Measurements from ENCODE around the gene NANS.
"Not testable (repeated sequence)": the region's sequence is repeated elsewhere in the genome, so short reads cannot be mapped to it uniquely, and the experiment has no call there.

NANS gene

DNA sequence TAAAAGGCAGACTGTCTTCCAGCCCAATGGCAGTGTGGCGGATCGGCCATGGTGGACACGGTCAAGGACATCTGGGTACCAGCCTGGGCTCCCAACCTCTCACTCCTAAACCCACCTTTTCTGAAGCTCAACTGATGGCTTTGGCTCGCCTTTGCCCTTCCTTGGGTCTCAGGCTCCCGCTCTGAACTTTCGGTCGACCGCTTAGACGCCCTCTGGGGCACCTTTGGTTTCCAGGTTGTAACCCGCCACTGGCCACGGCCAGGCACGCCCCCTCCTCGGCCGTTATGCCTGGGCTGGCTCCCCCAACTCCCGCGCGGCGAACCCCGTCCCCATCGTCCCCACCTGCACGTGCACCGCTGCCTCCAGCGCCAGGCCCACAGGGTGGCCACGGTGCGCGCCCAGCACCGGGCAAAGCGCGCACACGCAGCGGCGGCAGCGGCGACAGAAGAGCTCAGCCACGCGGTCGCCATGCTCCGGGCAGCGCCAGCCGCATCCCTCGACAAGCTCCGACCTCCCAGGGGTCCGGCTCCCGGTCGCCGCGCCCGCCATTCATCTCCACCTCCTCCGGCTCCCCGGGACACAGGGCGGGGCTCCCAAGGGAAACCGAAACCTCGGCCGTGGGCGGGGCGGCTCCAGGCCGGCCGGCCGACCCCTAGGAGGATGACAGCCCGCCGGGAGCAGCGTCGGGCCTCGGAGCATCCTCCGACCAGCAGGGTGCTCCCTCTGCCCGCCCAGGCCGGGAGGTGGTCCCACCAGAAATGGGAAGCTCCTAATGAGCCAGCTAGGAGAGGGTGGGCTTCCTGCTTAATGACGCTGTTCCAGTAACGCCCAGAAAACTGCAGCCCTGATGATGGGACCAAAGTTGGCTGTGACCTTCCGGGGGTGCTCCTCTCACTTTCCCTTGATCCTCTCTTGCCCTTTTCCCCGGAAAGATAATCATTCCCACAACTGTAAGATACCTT is 62.4 kb downstream of the NANS start, which contains the start of gene TRIM14:
Gene TRIM14 (minus strand): TSS at position 583 of the 962 bp plus-strand sequence. CDS start 34 bp downstream, at position 549.
- no peak within 1 kb of the TSS for H2BK5ac ChIP-seq (ENCODE audit: low read depth, low read length, poor library complexity, severe bottlenecking)
- H3K27ac ChIP-seq (ENCODE audit: low read length, poor library complexity, severe bottlenecking), result no peak within 1 kb of the TSS
- peak within 1 kb of the TSS; percentile 64 for H4K91ac ChIP-seq (ENCODE audit: low read length)
- 7% methylated on average over 66 of the region's 71 CpGs for WGBS
- peaks cover 0 to 20% of the 10 kb centered on the region in 2 experiments for H3K27me3 ChIP-seq (ENCODE audit: control insufficient read depth in 1 of 2, insufficient read depth in 1 of 2, low read length in 2 of 2)
- peaks cover 7% of the 10 kb centered on the region for H3K4me1 ChIP-seq (ENCODE audit: control insufficient read depth, insufficient read depth, low read depth, low read length)
- peak within 1 kb of the TSS; percentile 88 for H4K8ac ChIP-seq (ENCODE audit: low read length)
- peak within 1 kb of the TSS; percentile 45 for H2BK15ac ChIP-seq (ENCODE audit: low read depth, poor library complexity, severe bottlenecking)
- peak; percentile 75 for DNase-seq
- no peaks in the 10 kb centered on the region for H3K79me1 ChIP-seq (replicated peaks; ENCODE audit: low read length, poor library complexity, severe bottlenecking)
- H2BK12ac ChIP-seq (ENCODE audit: low read length in 2 of 2), result peak within 1 kb of the TSS in 1 of 2 experiments; percentile 81
- peak within 1 kb of the TSS; percentile 75 to 95 for H3K18ac ChIP-seq (ENCODE audit: low read depth in 1 of 2, low read length in 2 of 2)
- peak within 1 kb of the TSS; percentile 79 to 83 for H3K4me3 ChIP-seq (ENCODE audit: insufficient read depth in 1 of 2, low read depth in 1 of 2, low read length in 2 of 2)
- H3K4me2 ChIP-seq (ENCODE audit: low read length, poor library complexity, severe bottlenecking), result peak within 1 kb of the TSS; percentile 96
- peak within 1 kb of the TSS in 1 of 2 experiments; percentile 35 for H3K23ac ChIP-seq (ENCODE audit: low read length in 2 of 2)
- H3K14ac ChIP-seq (ENCODE audit: low read length in 2 of 2), result peak within 1 kb of the TSS in 1 of 2 experiments; percentile 80
- H3K4ac ChIP-seq (ENCODE audit: low read depth in 1 of 2, low read length in 2 of 2), result peak within 1 kb of the TSS; percentile 54 to 70
- no peak within 1 kb of the TSS for H2BK120ac ChIP-seq (ENCODE audit: low read depth, low read length)
- no peaks in the 10 kb centered on the region for H3K36me3 ChIP-seq (ENCODE audit: control insufficient read depth in 1 of 2, insufficient read depth in 2 of 2, low read depth in 1 of 2, low read length in 2 of 2)
- H3K9ac ChIP-seq (ENCODE audit: low read length), result peak within 1 kb of the TSS; percentile 51
- H3K9me3 ChIP-seq (ENCODE audit: control insufficient read depth, low read length), result no peaks in the 10 kb centered on the region
- no peak within 1 kb of the TSS for H2AK5ac ChIP-seq (ENCODE audit: low read length, severe bottlenecking)
- peak within 1 kb of the TSS; percentile 96 for H2AFZ ChIP-seq (ENCODE audit: low read depth, low read length)

DNA sequence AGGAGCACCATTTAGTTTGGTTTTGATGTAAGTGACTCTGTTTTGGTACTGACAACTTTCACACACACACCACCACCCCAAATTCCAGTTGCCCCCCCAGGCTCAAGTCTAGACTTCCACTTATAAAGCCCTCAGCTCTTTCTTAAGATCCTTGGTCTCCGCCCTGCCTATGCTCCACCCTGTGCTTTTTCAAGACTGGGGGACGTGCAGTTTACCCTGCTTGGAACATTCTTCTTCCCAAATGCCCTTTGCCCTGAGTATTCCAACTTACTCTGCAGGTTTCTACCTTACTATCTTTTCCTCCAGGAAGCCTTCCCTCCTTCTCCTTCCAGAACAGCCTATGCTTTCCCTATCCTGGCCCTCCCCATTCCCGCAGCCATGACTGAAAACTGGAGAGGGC is 63.9 kb downstream of the NANS start:
- Histone ChIP-seq H3K9ac (ENCODE audit: low read length) (no peak overlapping the region), H2BK15ac (ENCODE audit: low read depth, poor library complexity, severe bottlenecking) (no peak overlapping the region), H2AK5ac (ENCODE audit: low read length, severe bottlenecking) (no peak overlapping the region), H3K27ac (ENCODE audit: low read length, poor library complexity, severe bottlenecking) (no peak overlapping the region), H3K9me3 (ENCODE audit: control insufficient read depth, low read length) (no peaks in the 10 kb centered on the region), H3K27me3 (ENCODE audit: control insufficient read depth in 1 of 2, insufficient read depth in 1 of 2, low read length in 2 of 2) (peaks cover 0 to 29% of the 10 kb centered on the region in 2 experiments), H3K14ac (ENCODE audit: low read length in 2 of 2) (no peak overlapping the region), H3K4me3 (ENCODE audit: insufficient read depth in 1 of 2, low read depth in 1 of 2, low read length in 2 of 2) (no peak overlapping the region), H4K91ac (ENCODE audit: low read length) (no peak overlapping the region), H3K4ac (ENCODE audit: low read depth in 1 of 2, low read length in 2 of 2) (no peak overlapping the region), H3K4me2 (ENCODE audit: low read length, poor library complexity, severe bottlenecking) (no peak overlapping the region), H3K18ac (ENCODE audit: low read depth in 1 of 2, low read length in 2 of 2) (no peak overlapping the region), H2BK5ac (ENCODE audit: low read depth, low read length, poor library complexity, severe bottlenecking) (no peak overlapping the region), H4K8ac (ENCODE audit: low read length) (no peak overlapping the region), H3K79me1 (replicated peaks; ENCODE audit: low read length, poor library complexity, severe bottlenecking) (no peaks in the 10 kb centered on the region), H2AFZ (ENCODE audit: low read depth, low read length) (no peak overlapping the region), H3K4me1 (ENCODE audit: control insufficient read depth, insufficient read depth, low read depth, low read length) (peaks cover 7% of the 10 kb centered on the region), H3K23ac (ENCODE audit: low read length in 2 of 2) (no peak overlapping the region), H3K36me3 (ENCODE audit: control insufficient read depth in 1 of 2, insufficient read depth in 2 of 2, low read depth in 1 of 2, low read length in 2 of 2) (no peaks in the 10 kb centered on the region), H2BK120ac (ENCODE audit: low read depth, low read length) (no peak overlapping the region), H2BK12ac (ENCODE audit: low read length in 2 of 2) (no peak overlapping the region)
- 91% methylated on average over 3 of the region's 3 CpGs for WGBS
- DNase-seq, result no peak

DNA sequence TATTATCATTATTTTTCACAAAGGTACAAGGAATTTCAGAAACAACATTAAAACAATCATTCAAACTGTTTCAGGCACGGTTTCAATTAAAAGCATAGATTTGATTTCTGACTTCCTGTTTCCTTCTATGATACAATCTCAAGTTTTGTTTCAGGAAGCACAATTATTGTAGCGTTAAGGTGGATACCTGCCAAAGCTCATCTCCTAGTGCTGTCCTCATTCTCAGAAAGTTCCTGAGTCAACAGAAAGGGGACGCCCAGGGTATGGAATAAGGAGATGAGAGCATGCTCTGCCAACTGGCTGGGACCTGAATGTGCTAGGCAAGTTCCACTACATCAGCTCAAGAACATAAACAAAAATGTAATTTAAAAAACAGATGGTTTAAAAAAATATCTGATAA is 64.5 kb downstream of the NANS start:
- no peak overlapping the region for H3K23ac ChIP-seq (ENCODE audit: low read length in 2 of 2)
- H3K4me2 ChIP-seq (ENCODE audit: low read length, poor library complexity, severe bottlenecking), result no peak overlapping the region
- no peak overlapping the region for H3K9ac ChIP-seq (ENCODE audit: low read length)
- 85% methylated on average over 2 of the region's 3 CpGs for WGBS
- no peak overlapping the region for H2BK12ac ChIP-seq (ENCODE audit: low read length in 2 of 2)
- H3K18ac ChIP-seq (ENCODE audit: low read depth in 1 of 2, low read length in 2 of 2), result no peak overlapping the region
- H3K79me1 ChIP-seq (replicated peaks; ENCODE audit: low read length, poor library complexity, severe bottlenecking), result no peaks in the 10 kb centered on the region
- peaks cover 0 to 29% of the 10 kb centered on the region in 2 experiments for H3K27me3 ChIP-seq (ENCODE audit: control insufficient read depth in 1 of 2, insufficient read depth in 1 of 2, low read length in 2 of 2)
- H2BK15ac ChIP-seq (ENCODE audit: low read depth, poor library complexity, severe bottlenecking), result no peak overlapping the region
- H2BK120ac ChIP-seq (ENCODE audit: low read depth, low read length), result no peak overlapping the region
- H3K9me3 ChIP-seq (ENCODE audit: control insufficient read depth, low read length), result no peaks in the 10 kb centered on the region
- H4K8ac ChIP-seq (ENCODE audit: low read length), result no peak overlapping the region
- no peak for DNase-seq
- no peak overlapping the region for H2AFZ ChIP-seq (ENCODE audit: low read depth, low read length)
- H4K91ac ChIP-seq (ENCODE audit: low read length), result no peak overlapping the region
- no peaks in the 10 kb centered on the region for H3K36me3 ChIP-seq (ENCODE audit: control insufficient read depth in 1 of 2, insufficient read depth in 2 of 2, low read depth in 1 of 2, low read length in 2 of 2)
- no peak overlapping the region for H3K14ac ChIP-seq (ENCODE audit: low read length in 2 of 2)
- H3K27ac ChIP-seq (ENCODE audit: low read length, poor library complexity, severe bottlenecking), result no peak overlapping the region
- H2AK5ac ChIP-seq (ENCODE audit: low read length, severe bottlenecking), result no peak overlapping the region
- no peak overlapping the region for H3K4me3 ChIP-seq (ENCODE audit: insufficient read depth in 1 of 2, low read depth in 1 of 2, low read length in 2 of 2)
- H3K4me1 ChIP-seq (ENCODE audit: control insufficient read depth, insufficient read depth, low read depth, low read length), result peaks cover 7% of the 10 kb centered on the region
- no peak overlapping the region for H2BK5ac ChIP-seq (ENCODE audit: low read depth, low read length, poor library complexity, severe bottlenecking)
- no peak overlapping the region for H3K4ac ChIP-seq (ENCODE audit: low read depth in 1 of 2, low read length in 2 of 2)

DNA sequence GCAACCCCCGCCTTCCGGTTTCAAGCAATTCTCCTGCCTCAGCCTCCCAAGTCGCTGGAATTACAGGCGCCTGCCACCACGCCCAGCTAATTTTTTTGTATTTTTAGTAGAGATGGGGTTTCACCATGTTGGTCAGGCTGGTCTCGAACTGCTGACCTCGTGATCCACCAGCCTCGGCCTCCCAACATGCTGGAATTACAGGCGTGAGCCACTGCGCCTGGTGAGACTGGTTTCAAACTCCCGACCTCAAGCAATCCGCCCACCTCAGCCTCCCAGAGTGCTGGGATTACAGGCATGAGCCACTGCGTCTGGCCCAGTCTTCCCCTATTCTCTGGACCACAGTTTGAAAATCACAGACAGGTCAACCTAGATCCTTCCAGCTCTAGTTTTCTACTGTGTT is 67.6 kb downstream of the NANS start:
- not testable (repeated sequence) for H3K4me3 ChIP-seq (ENCODE audit: insufficient read depth in 1 of 2, low read depth in 1 of 2, low read length in 2 of 2); H3K4me2 ChIP-seq (ENCODE audit: low read length, poor library complexity, severe bottlenecking); H3K79me1 ChIP-seq (replicated peaks; ENCODE audit: low read length, poor library complexity, severe bottlenecking); H3K36me3 ChIP-seq (ENCODE audit: control insufficient read depth in 1 of 2, insufficient read depth in 2 of 2, low read depth in 1 of 2, low read length in 2 of 2); H3K14ac ChIP-seq (ENCODE audit: low read length in 2 of 2); H3K23ac ChIP-seq (ENCODE audit: low read length in 2 of 2); H4K8ac ChIP-seq (ENCODE audit: low read length); DNase-seq; H2AFZ ChIP-seq (ENCODE audit: low read depth, low read length); H3K27ac ChIP-seq (ENCODE audit: low read length, poor library complexity, severe bottlenecking); H4K91ac ChIP-seq (ENCODE audit: low read length); H3K9ac ChIP-seq (ENCODE audit: low read length); H2BK120ac ChIP-seq (ENCODE audit: low read depth, low read length); H3K4me1 ChIP-seq (ENCODE audit: control insufficient read depth, insufficient read depth, low read depth, low read length); H2BK5ac ChIP-seq (ENCODE audit: low read depth, low read length, poor library complexity, severe bottlenecking); H3K4ac ChIP-seq (ENCODE audit: low read depth in 1 of 2, low read length in 2 of 2); H2AK5ac ChIP-seq (ENCODE audit: low read length, severe bottlenecking); H2BK12ac ChIP-seq (ENCODE audit: low read length in 2 of 2); H3K18ac ChIP-seq (ENCODE audit: low read depth in 1 of 2, low read length in 2 of 2); H2BK15ac ChIP-seq (ENCODE audit: low read depth, poor library complexity, severe bottlenecking); H3K9me3 ChIP-seq (ENCODE audit: control insufficient read depth, low read length)
- WGBS, result 96% methylated on average over 13 of the region's 13 CpGs
- H3K27me3 ChIP-seq (ENCODE audit: control insufficient read depth in 1 of 2, insufficient read depth in 1 of 2, low read length in 2 of 2), result peaks cover 0 to 27% of the 10 kb centered on the region in 2 experiments
